HG02642 (cell line): ENCODE data around the gene SKAP2.

Source experiments
- ATAC-seq: cut with Tn5 transposase; IDR thresholded peaks from one replicate; pipeline ENCODE4 v1.9.1; 2021; ENCODE audit warnings: mild to moderate bottlenecking; ENCODE audit not compliant: unreplicated experiment, poor library complexity

Gene SKAP2

GRCh38 chr7:26648554-26648953 lies 215.8 kb downstream of the SKAP2 start:
- no peak for ATAC-seq

GRCh38 chr7:26646336-26647048 lies 217.9 kb downstream of the SKAP2 start:
- ATAC-seq, result no peak

GRCh38 chr7:26645121-26645520 lies 219.3 kb downstream of the SKAP2 start:
- no peak for ATAC-seq

GRCh38 chr7:26642416-26642815 lies 222.0 kb downstream of the SKAP2 start:
- no peak for ATAC-seq

GRCh38 chr7:26639695-26640094 lies 224.7 kb downstream of the SKAP2 start:
- no peak for ATAC-seq

GRCh38 chr7:26639111-26639510 lies 225.3 kb downstream of the SKAP2 start:
- no peak for ATAC-seq

- ATAC-seq, result no peak
Observed at GRCh38 chr7:26638140-26638539, 226.2 kb downstream of the SKAP2 start.

GRCh38 chr7:26637610-26638009 lies 226.8 kb downstream of the SKAP2 start:
- ATAC-seq, result no peak

GRCh38 chr7:26636808-26637207 lies 227.6 kb downstream of the SKAP2 start:
- ATAC-seq, result no peak

GRCh38 chr7:26633557-26633956 lies 230.8 kb downstream of the SKAP2 start:
- no peak for ATAC-seq

- ATAC-seq, result no peak
Observed at GRCh38 chr7:26631601-26632000, 232.8 kb downstream of the SKAP2 start.

GRCh38 chr7:26630941-26631580 lies 233.3 kb downstream of the SKAP2 start:
- ATAC-seq, result no peak

- ATAC-seq, result no peak
Observed at GRCh38 chr7:26630361-26630760, 234.0 kb downstream of the SKAP2 start.

GRCh38 chr7:26629696-26630095 lies 234.7 kb downstream of the SKAP2 start:
- ATAC-seq, result no peak

GRCh38 chr7:26627891-26628341 lies 236.5 kb downstream of the SKAP2 start:
- ATAC-seq, result no peak

- no peak for ATAC-seq
Observed at GRCh38 chr7:26627221-26627620, 237.2 kb downstream of the SKAP2 start.

- no peak for ATAC-seq
Observed at GRCh38 chr7:26626687-26627086, 237.7 kb downstream of the SKAP2 start.

GRCh38 chr7:26626156-26626555 lies 238.2 kb downstream of the SKAP2 start:
- no peak for ATAC-seq

GRCh38 chr7:26625286-26625685 lies 239.1 kb downstream of the SKAP2 start:
- no peak for ATAC-seq

GRCh38 chr7:26624839-26625238 lies 239.6 kb downstream of the SKAP2 start:
- ATAC-seq, result no peak

- ATAC-seq, result no peak
Observed at GRCh38 chr7:26624431-26624830, 240.0 kb downstream of the SKAP2 start.

- ATAC-seq, result no peak
Observed at GRCh38 chr7:26620352-26620751, 244.0 kb downstream of the SKAP2 start.
